WTC11 (cell line): ENCODE data around the gene DNAH1. TPM values are rescaled to one million over a fixed set of nuclear protein-coding genes. Genes with fewer than 3 reads are reported as not detected.

Experiments
- ATAC-seq: fragments of 200-7000 bp; cut with Tn5 transposase; 2 replicates; pipeline ENCODE4 v1.10.0; 2021; ENCODE audit warnings: mild to moderate bottlenecking, moderate library complexity
- CTCF ChIA-PET: fragments of 300-600 bp; sonication (Branson Sonifier 250); formaldehyde crosslinking; loops from one replicate; lab custom pipeline; 2021; ENCODE audit warnings: antibody characterized with exemption; lab: Charles Lee
- POLR2A ChIA-PET: fragments of 350-600 bp; sonication (Branson Sonifier 250); formaldehyde crosslinking; loops from one replicate; lab custom pipeline; 2021; ENCODE audit warnings: antibody characterized with exemption; lab: Charles Lee
- DNase-seq: peaks from one replicate; pipeline ENCODE4 v3.0.0; 2021; ENCODE audit warnings: low spot score
- H3K27ac Mint-ChIP-seq: 2 replicates; pipeline ENCODE4 v1.8.0; 2021; ENCODE audit warnings: mixed read lengths
- H3K27me3 Mint-ChIP-seq: 2 replicates; pipeline ENCODE4 v1.8.0; 2021; ENCODE audit warnings: low read depth, mild to moderate bottlenecking, moderate library complexity, mixed read lengths
- H3K36me3 Mint-ChIP-seq: 2 replicates; pipeline ENCODE4 v1.8.0; 2021; ENCODE audit warnings: mixed read lengths
- H3K4me1 Mint-ChIP-seq: 2 replicates; pipeline ENCODE4 v1.8.0; 2022; ENCODE audit warnings: mixed read lengths
- H3K4me3 Mint-ChIP-seq: 2 replicates; pipeline ENCODE4 v1.8.0; 2021; ENCODE audit warnings: mild to moderate bottlenecking, moderate library complexity, mixed read lengths
- H3K9me3 Mint-ChIP-seq: 2 replicates; pipeline ENCODE4 v1.8.0; 2021; ENCODE audit warnings: mixed read lengths
- ATF6 ChIP-seq: sonication (generic); formaldehyde crosslinking; IDR thresholded peaks from 2 replicates; pipeline ENCODE4 v1.8.1; 2023; ENCODE audit warnings: mild to moderate bottlenecking, missing genetic modification reagents
- CBFB ChIP-seq: sonication (generic); formaldehyde crosslinking; IDR thresholded peaks from 2 replicates; pipeline ENCODE4 v1.8.1; 2022; ENCODE audit warnings: mild to moderate bottlenecking, low read depth, missing genetic modification reagents
- E2F4 ChIP-seq: sonication (generic); formaldehyde crosslinking; IDR thresholded peaks from 2 replicates; pipeline ENCODE4 v1.8.1; 2022; ENCODE audit warnings: low read depth, mild to moderate bottlenecking, moderate library complexity, missing genetic modification reagents, borderline replicate concordance
- ETV6 ChIP-seq: sonication (generic); formaldehyde crosslinking; IDR thresholded peaks from 2 replicates; pipeline ENCODE4 v1.8.1; 2022; ENCODE audit warnings: mild to moderate bottlenecking, missing genetic modification reagents
- FOXJ3 ChIP-seq: sonication (generic); formaldehyde crosslinking; IDR thresholded peaks from 2 replicates; pipeline ENCODE4 v1.9.0; 2021; ENCODE audit warnings: missing genetic modification reagents, mild to moderate bottlenecking, borderline replicate concordance
- FOXK1 ChIP-seq: sonication (generic); formaldehyde crosslinking; IDR thresholded peaks from 2 replicates; pipeline ENCODE4 v1.8.0; 2022; ENCODE audit warnings: mild to moderate bottlenecking, moderate library complexity, missing genetic modification reagents
- FOXP1 ChIP-seq: sonication (generic); formaldehyde crosslinking; IDR thresholded peaks from 2 replicates; pipeline ENCODE4 v1.8.0; 2022; ENCODE audit warnings: missing genetic modification reagents, mild to moderate bottlenecking, moderate library complexity, borderline replicate concordance
- FOXP4 ChIP-seq: sonication (generic); formaldehyde crosslinking; IDR thresholded peaks from 2 replicates; pipeline ENCODE4 v1.8.0; 2022; ENCODE audit warnings: mild to moderate bottlenecking, missing genetic modification reagents
- HMGA2 ChIP-seq: fragments of 250-450 bp; sonication (Bioruptor Pico); IDR thresholded peaks from 2 replicates; pipeline ENCODE4 v1.4.0; 2021; ENCODE audit warnings: mild to moderate bottlenecking, moderate library complexity
- HMGXB4 ChIP-seq: sonication (generic); formaldehyde crosslinking; IDR thresholded peaks from 2 replicates; pipeline ENCODE4 v1.8.1; 2023; ENCODE audit warnings: mild to moderate bottlenecking, moderate library complexity, missing genetic modification reagents
- NR3C1 ChIP-seq: sonication (generic); formaldehyde crosslinking; conservative IDR thresholded peaks from 2 replicates; pipeline ENCODE4 v1.8.1; 2023; ENCODE audit warnings: low read depth, mild to moderate bottlenecking, missing genetic modification reagents
- STAT6 ChIP-seq: sonication (generic); formaldehyde crosslinking; conservative IDR thresholded peaks from 2 replicates; pipeline ENCODE4 v1.8.1; 2023; ENCODE audit warnings: mild to moderate bottlenecking, low read depth, missing genetic modification reagents, moderate library complexity
- TEAD4 ChIP-seq: sonication (generic); formaldehyde crosslinking; IDR thresholded peaks from 2 replicates; pipeline ENCODE4 v1.8.0; 2022; ENCODE audit warnings: mild to moderate bottlenecking, missing genetic modification reagents
- TP53 ChIP-seq: sonication (generic); formaldehyde crosslinking; IDR thresholded peaks from 2 replicates; pipeline ENCODE4 v1.8.1; 2023; ENCODE audit warnings: mild to moderate bottlenecking, missing genetic modification reagents
- ZBTB21 ChIP-seq: sonication (generic); formaldehyde crosslinking; IDR thresholded peaks from 2 replicates; pipeline ENCODE4 v1.8.1; 2023; ENCODE audit warnings: mild to moderate bottlenecking, missing genetic modification reagents, borderline replicate concordance
- ZNF138 ChIP-seq: sonication (generic); formaldehyde crosslinking; conservative IDR thresholded peaks from 2 replicates; pipeline ENCODE4 v1.8.1; 2022; ENCODE audit warnings: mild to moderate bottlenecking, moderate library complexity, missing genetic modification reagents
- ZNF317 ChIP-seq: sonication (generic); formaldehyde crosslinking; IDR thresholded peaks from 2 replicates; pipeline ENCODE4 v1.8.1; 2023; ENCODE audit warnings: low read depth, mild to moderate bottlenecking, moderate library complexity, missing genetic modification reagents, borderline replicate concordance
- ZNF425 ChIP-seq: fragments of 250-450 bp; sonication (Bioruptor Pico); conservative IDR thresholded peaks from 2 replicates; pipeline ENCODE4 v1.9.0; 2021; ENCODE audit warnings: mild to moderate bottlenecking
- total RNA-seq: library from RNA; stranded (reverse); gene quantifications from 3 replicates; pipeline ENCODE4 v1.2.3, GENCODE V29; 2021

DNAH1 gene
- total RNA-seq, 1 experiment from 2014 or later, result 1.5 TPM

GRCh38 chr3:52358362-52358940 lies 42.3 kb downstream of the DNAH1 start:
- H3K27ac Mint-ChIP-seq, result 0 out of 2 replicates have a peak overlapping the region, but pooled peaks have one; percentile 19
- ChIA-PET POLR2A (no interaction called here), CTCF (interaction anchor here (1.1 to 4.2 kb wide), 2 partner anchors 26 to 30 kb away, joined by 3 to 25 read pairs; no protein-coding TSS in a partner anchor)
- H3K9me3 Mint-ChIP-seq, result no peaks in the 10 kb centered on the region
- ATAC-seq (no peak), DNase-seq (no peak)
- H3K36me3 Mint-ChIP-seq, result no peaks in the 10 kb centered on the region
- H3K27me3 Mint-ChIP-seq, result no peaks in the 10 kb centered on the region
- TF ChIP-seq CBFB, result no peak
- no peak for TF ChIP-seq FOXP1 (CRISPR knock-in tag)
- no peak for TF ChIP-seq ZNF138 (CRISPR knock-in tag)
- TF ChIP-seq ZNF425 (CRISPR knock-in tag), result no peak
- TF ChIP-seq FOXK1, result no peak
- TF ChIP-seq FOXJ3 (CRISPR knock-in tag), result no peak
- no peak for TF ChIP-seq TP53 (CRISPR knock-in tag)
- H3K4me1 Mint-ChIP-seq, result no peaks in the 10 kb centered on the region
- H3K4me3 Mint-ChIP-seq, result no peak overlapping the region

GRCh38 chr3:52359116-52359855 lies 43.2 kb downstream of the DNAH1 start:
- H3K9me3 Mint-ChIP-seq, result no peaks in the 10 kb centered on the region
- POLR2A ChIA-PET, result no interaction called here
- TF ChIP-seq NR3C1 (CRISPR knock-in tag) (no peak), E2F4 (CRISPR knock-in tag) (0 out of 2 replicates have a peak, but pooled peaks have one; percentile 18), ZNF317 (no peak), ZBTB21 (no peak)
- no peaks in the 10 kb centered on the region for H3K4me1 Mint-ChIP-seq
- ATAC-seq (no peak; the same call in 1 of the 2 replicates), DNase-seq (no peak)
- no peak overlapping the region for H3K4me3 Mint-ChIP-seq
- CTCF ChIA-PET, result interaction anchor here (1.4 to 4.5 kb wide), 2 partner anchors 26 to 68 kb away, joined by 3 to 31 read pairs; no protein-coding TSS in a partner anchor
- peak overlapping the region; percentile 19; the same call in 1 of the 2 replicates for H3K27ac Mint-ChIP-seq
- H3K27me3 Mint-ChIP-seq, result no peaks in the 10 kb centered on the region
- no peaks in the 10 kb centered on the region for H3K36me3 Mint-ChIP-seq

GRCh38 chr3:52361011-52361410 lies 44.9 kb downstream of the DNAH1 start:
- Mint-ChIP-seq H3K9me3 (no peaks in the 10 kb centered on the region), H3K4me1 (no peaks in the 10 kb centered on the region), H3K4me3 (no peak overlapping the region), H3K27me3 (no peaks in the 10 kb centered on the region), H3K36me3 (no peaks in the 10 kb centered on the region), H3K27ac (no peak overlapping the region)
- DNase-seq (no peak), ATAC-seq (no peak)
- ChIA-PET CTCF (interaction anchor here (0.7 to 4.5 kb wide), 8 partner anchors 10 to 140 kb away, joined by 3 to 31 read pairs (median 6); partner anchors contain the start of gene WDR82), POLR2A (no interaction called here)
- TF ChIP-seq ATF6 (CRISPR knock-in tag) (no peak), ETV6 (no peak), STAT6 (CRISPR knock-in tag) (no peak), TEAD4 (CRISPR knock-in tag) (no peak), HMGA2 (CRISPR knock-in tag) (no peak), CBFB (no peak), FOXP4 (CRISPR knock-in tag) (no peak), HMGXB4 (CRISPR knock-in tag) (no peak)
